H1 (cell line): ENCODE data around the gene KISS1. TPM values are rescaled to one million over a fixed set of nuclear protein-coding genes. Genes with fewer than 3 reads are reported as not detected.

ENCODE experiments used
- CTCF ChIP-seq, 3 experiments: IDR thresholded peaks; 1 replicate in 2 of 3; 2 replicates in 1 of 3; pipeline versions ENCODE4 v1.5.1 to v1.6.1; 2011; ENCODE audit warnings: low read length in 3 of 3, mild to moderate bottlenecking in 3 of 3, inconsistent platforms in 2 of 3, low read depth in 1 of 3, moderate library complexity in 1 of 3; ENCODE audit not compliant: insufficient read depth in 1 of 3; ENCODE audit errors: control extremely low read depth in 1 of 3
- EP300 ChIP-seq, 2 experiments: IDR thresholded peaks; 1 replicate in 1 of 2; 2 replicates in 1 of 2; pipeline ENCODE4 v1.6.1; 2011 to 2012; ENCODE audit warnings: low read depth in 2 of 2, low read length in 2 of 2, mild to moderate bottlenecking in 2 of 2, borderline replicate concordance in 1 of 2, inconsistent platforms in 1 of 2, moderate library complexity in 1 of 2
- KDM1A ChIP-seq: fragments of 200-600, 300-600 bp; sonication (generic); IDR thresholded peaks from 2 replicates; pipeline ENCODE4 v1.7.1; 2016; ENCODE audit warnings: mild to moderate bottlenecking, low read length, borderline replicate concordance
- MAX ChIP-seq: IDR thresholded peaks from 2 replicates; pipeline ENCODE4 v1.6.1; 2012; ENCODE audit warnings: inconsistent platforms
- POLR2A ChIP-seq, 2 experiments: IDR thresholded peaks; 1 replicate in 1 of 2; 2 replicates in 1 of 2; pipeline ENCODE4 v1.6.1; 2011; ENCODE audit warnings: low read depth in 2 of 2, low read length in 2 of 2, mild to moderate bottlenecking in 2 of 2; ENCODE audit errors: control extremely low read depth in 1 of 2
- RAD21 ChIP-seq, 2 experiments: IDR thresholded peaks in 1 of 2; conservative IDR thresholded peaks in 1 of 2; 2 replicates each; pipeline ENCODE4 v1.6.1; 2011; ENCODE audit warnings: low read depth in 2 of 2, low read length in 2 of 2, improper control_type of control experiment in 1 of 2, inconsistent platforms in 1 of 2, mild to moderate bottlenecking in 1 of 2, moderate library complexity in 1 of 2
- RXRA ChIP-seq: IDR thresholded peaks from 2 replicates; pipeline ENCODE4 v1.6.1; 2011; ENCODE audit warnings: low read depth, mild to moderate bottlenecking, low read length, moderate library complexity; ENCODE audit not compliant: insufficient read depth
- ZNF274 ChIP-seq: IDR thresholded peaks from 2 replicates; pipeline ENCODE4 v1.7.0; 2012; ENCODE audit warnings: low read length, borderline replicate concordance; ENCODE audit errors: extremely low read depth
- polyA plus RNA-seq, 7 experiments: library from polyadenylated mRNA; depleted of rRNA in 3 of 7; stranded (reverse) in 5 of 7; unstranded in 2 of 7; fragments of >200 nt in 5 of 7; fragments of 200-250 nt in 2 of 7; gene quantifications; 1 replicate in 5 of 7; 2 replicates in 1 of 7; 4 replicates in 1 of 7; pipeline versions ENCODE4 v1.2.1 to v1.2.3, GENCODE V29; 2011 to 2013; ENCODE audit warnings: missing spikeins in 2 of 7, mixed read lengths in 2 of 7
- total RNA-seq: library from RNA; stranded (reverse); fragmentation: NEBNext Ultra II Directional; extraction: Animal tissue kit (Norgen Biotek cat#: 25700); gene quantifications from 2 replicates; pipeline ENCODE4 v1.2.1, GENCODE V29; 2021

Gene KISS1
- total and polyA plus RNA-seq, 2 of the 8 experiments (the other 6 are each of a cell fraction or from before 2014, with no cell fraction given), result 0.71 TPM; not detected in 1

- TF ChIP-seq CTCF (IDR thresholded peaks at IDR 0.05; ENCODE audit: control extremely low read depth in 1 of 3, insufficient read depth in 1 of 3, low read depth in 1 of 3, low read length in 3 of 3) (peak; percentile 99), KDM1A (no peak), RAD21 (IDR thresholded peaks at IDR 0.05 in 1 of 2, conservative IDR thresholded peaks at IDR 0.05 in 1 of 2; ENCODE audit: low read depth in 2 of 2, low read length in 2 of 2) (peak; percentile 100), RXRA (no peak), EP300 (IDR thresholded peaks at IDR 0.05; ENCODE audit: borderline replicate concordance in 1 of 2, low read depth in 2 of 2, low read length in 2 of 2) (no peak), ZNF274 (no peak), POLR2A (IDR thresholded peaks at IDR 0.05; ENCODE audit: control extremely low read depth in 1 of 2, low read depth in 2 of 2, low read length in 2 of 2) (no peak), MAX (no peak)
- TF ChIP-seq, all 59 proteins: peak for 5
These were observed 33.7 kb downstream of the KISS1 start (continued) for GRCh38 chr1:204162494-204163074.
